GM18858 (cell line): Measurements from ENCODE around the gene PHF24.
"Not testable (repeated sequence)": the region's sequence is repeated elsewhere in the genome, so short reads cannot be mapped to it uniquely, and the experiment has no call there.

Experiments used
- ATAC-seq: cut with Tn5 transposase; IDR thresholded peaks from one replicate; pipeline ENCODE4 v1.9.1; 2021; ENCODE audit not compliant: unreplicated experiment

Gene PHF24

GRCh38 chr9:34996181-34996904, 38.3 kb downstream of the PHF24 start:
- ATAC-seq, result no peak

- no peak for ATAC-seq
Measured at GRCh38 chr9:34996905-34997279, 38.8 kb downstream of the PHF24 start.

- no peak for ATAC-seq
Measured at GRCh38 chr9:34997379-34997781, 39.3 kb downstream of the PHF24 start.

- no peak for ATAC-seq
Measured at GRCh38 chr9:34998266-34998665, 40.2 kb downstream of the PHF24 start.

- ATAC-seq, result no peak
Measured at GRCh38 chr9:34999576-34999975, 41.5 kb downstream of the PHF24 start.

GRCh38 chr9:35000535-35001284, 42.6 kb downstream of the PHF24 start:
- ATAC-seq, result no peak

- ATAC-seq, result no peak
Measured at GRCh38 chr9:35001285-35001677, 43.2 kb downstream of the PHF24 start.

GRCh38 chr9:35001803-35002502, 43.9 kb downstream of the PHF24 start:
- ATAC-seq, result no peak

- ATAC-seq, result no peak
Measured at GRCh38 chr9:35002623-35003022, 44.5 kb downstream of the PHF24 start.

GRCh38 chr9:35004299-35004698, 46.2 kb downstream of the PHF24 start:
- not testable (repeated sequence) for ATAC-seq

GRCh38 chr9:35010351-35010958, 52.4 kb downstream of the PHF24 start:
- no peak for ATAC-seq

GRCh38 chr9:35014517-35014916, 56.4 kb downstream of the PHF24 start:
- no peak for ATAC-seq

GRCh38 chr9:35023443-35023842, 65.4 kb downstream of the PHF24 start:
- ATAC-seq, result not testable (repeated sequence)

GRCh38 chr9:35026671-35027070, 68.6 kb downstream of the PHF24 start:
- no peak for ATAC-seq

GRCh38 chr9:35027374-35027773, 69.3 kb downstream of the PHF24 start:
- ATAC-seq, result no peak

- ATAC-seq, result no peak
Measured at GRCh38 chr9:35027860-35028259, 69.8 kb downstream of the PHF24 start.

GRCh38 chr9:35028341-35028740, 70.3 kb downstream of the PHF24 start:
- ATAC-seq, result no peak

- no peak for ATAC-seq
Measured at GRCh38 chr9:35029241-35029640, 71.2 kb downstream of the PHF24 start.

- ATAC-seq, result no peak
Measured at GRCh38 chr9:35029852-35030251, 71.8 kb downstream of the PHF24 start.
